B cell (primary cell): ENCODE results near the gene PIM3. TPM values are rescaled to one million over a fixed set of nuclear protein-coding genes. Genes with fewer than 3 reads are reported as not detected.

Experiments used
- ATAC-seq: fragments of 200-7000 bp; cut with Tn5 transposase; one replicate; pipeline ENCODE4 v1.10.0; 2021; ENCODE audit warnings: low read depth, mild to moderate bottlenecking, moderate number of reproducible peaks, moderate library complexity
- CTCF ChIA-PET: fragments of 350-600 bp; sonication (Branson Sonifier 250); formaldehyde crosslinking; loops from one replicate; lab custom pipeline; 2021; ENCODE audit warnings: antibody characterized with exemption, inconsistent platforms; lab: Charles Lee
- POLR2A ChIA-PET: fragments of 350-600 bp; sonication (Branson Sonifier 250); formaldehyde crosslinking; loops from one replicate; lab custom pipeline; 2021; ENCODE audit warnings: antibody characterized with exemption; lab: Charles Lee
- DNase-seq: peaks from one replicate; pipeline ENCODE4 v3.0.0; 2013
- H2AFZ ChIP-seq: 2 replicates; pipeline ENCODE4 v1.6.1; 2012; ENCODE audit warnings: mild to moderate bottlenecking, low read depth, low read length; ENCODE audit not compliant: insufficient read depth, poor library complexity, severe bottlenecking
- H3K27ac ChIP-seq, 2 donors: 1 replicate in 1 of 2; 2 replicates in 1 of 2; pipeline ENCODE4 v1.5.1; 2012 to 2013; ENCODE audit warnings: low read length in 2 of 2, mild to moderate bottlenecking in 2 of 2, moderate library complexity in 1 of 2
- H3K27me3 ChIP-seq, 4 experiments: fragments of 200-600 bp in 1 of 4; sonication (generic) in 1 of 4; replicated peaks in 1 of 4; 1 replicate in 2 of 4; 2 replicates in 2 of 4; pipeline versions ENCODE4 v1.6.1 to v1.7.0; 2013 to 2016; ENCODE audit warnings: low read length in 3 of 4, mild to moderate bottlenecking in 2 of 4, mixed read lengths in 1 of 4, moderate library complexity in 1 of 4; ENCODE audit not compliant: insufficient read depth in 4 of 4, control insufficient read depth in 3 of 4; ENCODE audit errors: control extremely low read depth in 1 of 4
- H3K36me3 ChIP-seq, 2 experiments: replicated peaks in 1 of 2; 1 replicate in 1 of 2; 2 replicates in 1 of 2; pipeline versions ENCODE4 v1.6.1 to v1.7.1; 2013; ENCODE audit warnings: low read length in 1 of 2; ENCODE audit not compliant: insufficient read depth in 2 of 2, control insufficient read depth in 1 of 2; ENCODE audit errors: control extremely low read depth in 1 of 2, extremely low read depth in 1 of 2
- H3K4me1 ChIP-seq, 2 donors: fragments of 200-600 bp in 1 of 2; sonication (generic) in 1 of 2; 1 replicate in 1 of 2; 2 replicates in 1 of 2; pipeline versions ENCODE4 v1.5.1 to v1.6.1; 2013 to 2017; ENCODE audit warnings: low read length in 2 of 2; ENCODE audit not compliant: control insufficient read depth in 2 of 2, insufficient read depth in 2 of 2
- H3K4me2 ChIP-seq: replicated peaks from 2 replicates; pipeline ENCODE3; 2012; ENCODE audit warnings: mild to moderate bottlenecking, low read depth, low read length; ENCODE audit not compliant: poor library complexity, severe bottlenecking
- H3K4me3 ChIP-seq, 5 experiments: fragments of 200-600 bp in 1 of 5; sonication (generic) in 1 of 5; 1 replicate in 3 of 5; 2 replicates in 2 of 5; pipeline versions ENCODE4 v1.5.1 to v1.7.0; 2011 to 2016; ENCODE audit warnings: low read length in 4 of 5, mild to moderate bottlenecking in 4 of 5, low read depth in 2 of 5, control low read depth in 1 of 5, moderate library complexity in 1 of 5; ENCODE audit not compliant: insufficient read depth in 1 of 5; ENCODE audit errors: control extremely low read depth in 1 of 5, extremely low read depth in 1 of 5
- H3K79me2 ChIP-seq: fragments of 200-600 bp; sonication (generic); one replicate; pipeline ENCODE4 v1.6.0; 2016; ENCODE audit warnings: low read length; ENCODE audit not compliant: control insufficient read depth, insufficient read depth
- H3K9ac ChIP-seq: fragments of 200-600 bp; sonication (generic); 2 replicates; pipeline ENCODE4 v1.6.1; 2017; ENCODE audit warnings: mild to moderate bottlenecking, low read length, moderate library complexity
- H3K9me3 ChIP-seq, 3 donors: one replicate each; pipeline versions ENCODE4 v1.6.1 to v1.7.1; 2013; ENCODE audit warnings: low read length in 2 of 3; ENCODE audit not compliant: control insufficient read depth in 2 of 3, insufficient read depth in 1 of 3; ENCODE audit errors: control extremely low read depth in 1 of 3
- H4K20me1 ChIP-seq: 2 replicates; pipeline ENCODE4 v1.6.0; 2012; ENCODE audit warnings: mild to moderate bottlenecking, low read length; ENCODE audit not compliant: insufficient read depth, control insufficient read depth, poor library complexity, severe bottlenecking
- H3K27ac Mint-ChIP-seq: one replicate; pipeline ENCODE4 v1.8.0; 2021; ENCODE audit warnings: mixed read lengths
- H3K27me3 Mint-ChIP-seq: one replicate; pipeline ENCODE4 v1.8.0; 2021; ENCODE audit warnings: mixed read lengths
- H3K4me1 Mint-ChIP-seq: one replicate; pipeline ENCODE4 v1.8.0; 2021; ENCODE audit warnings: mixed read lengths
- H3K4me3 Mint-ChIP-seq: one replicate; pipeline ENCODE4 v1.8.0; 2021; ENCODE audit warnings: mixed read lengths
- H3K9me3 Mint-ChIP-seq: one replicate; pipeline ENCODE4 v1.8.0; 2022; ENCODE audit warnings: mixed read lengths; ENCODE audit not compliant: insufficient read depth
- CTCF ChIP-seq: fragments of 200-600 bp; IDR thresholded peaks from one replicate; pipeline ENCODE4 v1.8.0; 2022; ENCODE audit warnings: antibody characterized with exemption, mild to moderate bottlenecking
- EZH2 ChIP-seq: IDR thresholded peaks from 2 replicates; pipeline ENCODE4 v1.6.1; 2012; ENCODE audit warnings: borderline replicate concordance, low read depth, mild to moderate bottlenecking, moderate library complexity, low read length; ENCODE audit not compliant: insufficient read depth, poor library complexity, severe bottlenecking
- WGBS: methylation state at CpG from one replicate; pipeline ENCODE4 v1.1.5; 2013; ENCODE audit warnings: missing lambda C conversion rate; ENCODE audit not compliant: insufficient coverage; 5-methylcytosine and 5-hydroxymethylcytosine counted together
- intact Hi-C: fragments of 100-400 bp; cut with micrococcal nuclease; formaldehyde crosslinking; loops from one replicate; pipeline ENCODE4 v1.10.0; 2022
- polyA plus RNA-seq: library from polyadenylated mRNA; depleted of rRNA; stranded (reverse); fragments of >200 nt; gene quantifications from 2 replicates; pipeline ENCODE4 v1.2.3, GENCODE V29; 2012
- total RNA-seq, 2 donors: library from RNA; stranded (reverse); fragments of 120-200 nt in 1 of 2; gene quantifications; 1 replicate in 1 of 2; 2 replicates in 1 of 2; pipeline versions ENCODE4 v1.2.3 to v1.2.4, GENCODE V29; 2013 to 2022

Gene PIM3
- total and polyA plus RNA-seq, 2 donors (not counting 1 experiment from before 2014, with no cell fraction given) = 74.6 to 128 TPM

GRCh38 chr22:49967706-49968208 lies 7.2 kb downstream of the PIM3 start:
- TF ChIP-seq EZH2 (no peak), CTCF (no peak)
- H4K20me1 ChIP-seq = peaks cover 61% of the 10 kb centered on the region
- peak overlapping the region; percentile 54 for H3K4me2 ChIP-seq
- Mint-ChIP-seq H3K4me3 (peak overlapping the region; percentile 73), H3K9me3 (no peaks in the 10 kb centered on the region), H3K27me3 (no peaks in the 10 kb centered on the region), H3K27ac (peak overlapping the region; percentile 82), H3K4me1 (peaks cover 60% of the 10 kb centered on the region)
- peaks cover 11% of the 10 kb centered on the region for H3K79me2 ChIP-seq
- no peaks in the 10 kb centered on the region for H3K9me3 ChIP-seq
- intact Hi-C loops = no loop called here
- CTCF ChIA-PET = interaction anchor here (1.0 to 4.4 kb wide), 6 partner anchors 16 to 62 kb away, joined by 3 to 37 read pairs (median 10); no protein-coding TSS in a partner anchor
- WGBS = 76% methylated on average over 18 of the region's 18 CpGs
- no peak overlapping the region for H3K27ac ChIP-seq
- POLR2A ChIA-PET = interaction anchor here (1.6 to 3.4 kb wide), 4 partner anchors 9 to 37 kb away, joined by 6 to 25 read pairs (median 14); no protein-coding TSS in a partner anchor
- no peak for ATAC-seq
- H2AFZ ChIP-seq = no peak overlapping the region
- no peak overlapping the region for H3K4me3 ChIP-seq
- DNase-seq = no peak
- H3K9ac ChIP-seq = no peak overlapping the region
- no peaks in the 10 kb centered on the region for H3K27me3 ChIP-seq
- peaks cover 0 to 22% of the 10 kb centered on the region in 2 experiments for H3K36me3 ChIP-seq
- H3K4me1 ChIP-seq = peaks cover 52 to 63% of the 10 kb centered on the region in 2 donors

- peak; percentile 47 for DNase-seq
- peaks cover 55% of the 10 kb centered on the region for H4K20me1 ChIP-seq
- Mint-ChIP-seq H3K9me3 (no peaks in the 10 kb centered on the region), H3K4me3 (no peak overlapping the region), H3K27me3 (no peaks in the 10 kb centered on the region), H3K27ac (no peak overlapping the region), H3K4me1 (peaks cover 56% of the 10 kb centered on the region)
- intact Hi-C loops = no loop called here
- WGBS = 95% methylated on average over 9 of the region's 11 CpGs
- H3K9ac ChIP-seq = no peak overlapping the region
- H2AFZ ChIP-seq = no peak overlapping the region
- no peak for ATAC-seq
- no peak overlapping the region for H3K27ac ChIP-seq
- peaks cover 46 to 61% of the 10 kb centered on the region in 2 donors for H3K4me1 ChIP-seq
- H3K4me3 ChIP-seq = no peak overlapping the region
- CTCF ChIA-PET = interaction anchor here (2.6 to 4.4 kb wide), 3 partner anchors 25 to 62 kb away, joined by 14 to 37 read pairs (median 16); no protein-coding TSS in a partner anchor
- no peak for TF ChIP-seq EZH2
- no peak for TF ChIP-seq CTCF
- peaks cover 0 to 16% of the 10 kb centered on the region in 2 experiments for H3K36me3 ChIP-seq
- POLR2A ChIA-PET = interaction anchor here (0.7 to 3.4 kb wide), 3 partner anchors 32 to 35 kb away, joined by 3 to 16 read pairs (median 12); no protein-coding TSS in a partner anchor
- no peaks in the 10 kb centered on the region for H3K9me3 ChIP-seq
- H3K4me2 ChIP-seq = no peak overlapping the region
- peaks cover 8% of the 10 kb centered on the region for H3K79me2 ChIP-seq
- H3K27me3 ChIP-seq = no peaks in the 10 kb centered on the region
These were observed 7.8 kb downstream of the PIM3 start for GRCh38 chr22:49968313-49968830.
